ENCODE results near the gene SPARCL1. TPM values are rescaled to one million over a fixed set of nuclear protein-coding genes. Genes with fewer than 3 reads are reported as not detected.
"Not testable (repeated sequence)": the region's sequence is repeated elsewhere in the genome, so short reads cannot be mapped to it uniquely, and the experiment has no call there.

The SPARCL1 gene
- total RNA-seq, 1 experiment from 2014 or later = 0.85 TPM

DNA sequence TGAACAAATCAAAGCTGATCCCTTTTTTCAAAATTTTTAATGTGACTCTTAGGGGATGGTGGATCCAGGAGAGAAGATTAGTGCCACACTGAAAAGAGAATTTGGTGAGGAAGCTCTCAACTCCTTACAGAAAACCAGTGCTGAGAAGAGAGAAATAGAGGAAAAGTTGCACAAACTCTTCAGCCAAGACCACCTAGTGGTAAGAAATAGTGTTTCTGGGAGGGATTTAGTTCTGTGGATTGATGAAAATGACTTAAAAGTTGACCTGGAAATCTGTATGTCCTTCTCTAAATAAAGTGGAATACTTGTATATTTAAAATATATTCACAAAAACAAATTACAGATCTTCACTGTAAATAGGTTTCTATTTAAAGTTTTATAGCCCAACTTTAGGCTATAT, 77.6 kb downstream of the SPARCL1 start:
- peaks cover 38% of the 10 kb centered on the region for H3K36me3 Mint-ChIP-seq

DNA sequence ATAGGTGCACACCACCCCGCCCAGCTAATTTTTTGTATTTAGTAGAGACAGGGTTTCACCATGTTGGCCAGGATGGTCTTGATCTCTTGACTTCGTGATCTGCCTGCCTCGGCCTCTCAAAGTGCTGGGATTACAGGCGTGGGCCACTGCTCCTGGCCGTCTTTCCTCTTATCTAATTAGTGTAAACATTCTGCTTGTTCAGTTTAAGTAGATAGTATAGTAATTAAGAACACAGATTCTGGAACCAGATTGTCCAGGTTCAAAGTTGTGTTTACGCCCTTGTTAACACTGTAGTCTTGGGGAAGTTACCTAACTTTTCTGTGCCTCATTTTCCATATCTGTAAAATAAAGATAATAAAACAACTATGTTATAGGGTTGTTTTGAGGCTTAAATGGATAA, 82.8 kb downstream of the SPARCL1 start:
- H3K4me1 Mint-ChIP-seq; CTCF ChIA-PET; DNase-seq (ENCODE audit: low spot score); ATAC-seq; H3K27me3 Mint-ChIP-seq (ENCODE audit: low read depth); H3K4me3 Mint-ChIP-seq; POLR2A ChIA-PET; H3K27ac Mint-ChIP-seq; H3K9me3 Mint-ChIP-seq: not testable (repeated sequence)
- peaks cover 33% of the 10 kb centered on the region for H3K36me3 Mint-ChIP-seq

More for the DNA sequence above, 77.6 kb downstream of the SPARCL1 start:
- no peaks in the 10 kb centered on the region for H3K27me3 Mint-ChIP-seq (ENCODE audit: low read depth)
- no peak for DNase-seq (ENCODE audit: low spot score)
- ChIA-PET POLR2A (no interaction called here), CTCF (no interaction called here)
- TF ChIP-seq KAT7 (CRISPR knock-in tag; IDR thresholded peaks at IDR 0.05; ENCODE audit: borderline replicate concordance) = no peak
- TF ChIP-seq, protein P1, sequence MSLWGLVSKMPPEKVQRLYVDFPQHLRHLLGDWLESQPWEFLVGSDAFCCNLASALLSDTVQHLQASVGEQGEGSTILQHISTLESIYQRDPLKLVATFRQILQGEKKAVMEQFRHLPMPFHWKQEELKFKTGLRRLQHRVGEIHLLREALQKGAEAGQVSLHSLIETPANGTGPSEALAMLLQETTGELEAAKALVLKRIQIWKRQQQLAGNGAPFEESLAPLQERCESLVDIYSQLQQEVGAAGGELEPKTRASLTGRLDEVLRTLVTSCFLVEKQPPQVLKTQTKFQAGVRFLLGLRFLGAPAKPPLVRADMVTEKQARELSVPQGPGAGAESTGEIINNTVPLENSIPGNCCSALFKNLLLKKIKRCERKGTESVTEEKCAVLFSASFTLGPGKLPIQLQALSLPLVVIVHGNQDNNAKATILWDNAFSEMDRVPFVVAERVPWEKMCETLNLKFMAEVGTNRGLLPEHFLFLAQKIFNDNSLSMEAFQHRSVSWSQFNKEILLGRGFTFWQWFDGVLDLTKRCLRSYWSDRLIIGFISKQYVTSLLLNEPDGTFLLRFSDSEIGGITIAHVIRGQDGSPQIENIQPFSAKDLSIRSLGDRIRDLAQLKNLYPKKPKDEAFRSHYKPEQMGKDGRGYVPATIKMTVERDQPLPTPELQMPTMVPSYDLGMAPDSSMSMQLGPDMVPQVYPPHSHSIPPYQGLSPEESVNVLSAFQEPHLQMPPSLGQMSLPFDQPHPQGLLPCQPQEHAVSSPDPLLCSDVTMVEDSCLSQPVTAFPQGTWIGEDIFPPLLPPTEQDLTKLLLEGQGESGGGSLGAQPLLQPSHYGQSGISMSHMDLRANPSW (CRISPR knock-in tag; conservative IDR thresholded peaks at IDR 0.05; ENCODE audit: low read depth) = no peak
- TF ChIP-seq HMGA2 (CRISPR knock-in tag; IDR thresholded peaks at IDR 0.05) = no peak
- TF ChIP-seq GABPB1 (CRISPR knock-in tag; IDR thresholded peaks at IDR 0.05) = no peak
- no peak for TF ChIP-seq JUN (CRISPR knock-in tag; IDR thresholded peaks at IDR 0.05)
- TF ChIP-seq NFATC4 (CRISPR knock-in tag; IDR thresholded peaks at IDR 0.05) = no peak
- TF ChIP-seq CREM (CRISPR knock-in tag; IDR thresholded peaks at IDR 0.05) = no peak
- TF ChIP-seq OVOL2 (CRISPR knock-in tag; IDR thresholded peaks at IDR 0.05; ENCODE audit: borderline replicate concordance) = no peak
- no peak for TF ChIP-seq RORB (CRISPR knock-in tag; IDR thresholded peaks at IDR 0.05)
- H3K4me1 Mint-ChIP-seq = peaks cover 12% of the 10 kb centered on the region
- no peak overlapping the region for H3K4me3 Mint-ChIP-seq
- ATAC-seq = no peak
- no peaks in the 10 kb centered on the region for H3K9me3 Mint-ChIP-seq
- H3K27ac Mint-ChIP-seq = no peak overlapping the region

DNA sequence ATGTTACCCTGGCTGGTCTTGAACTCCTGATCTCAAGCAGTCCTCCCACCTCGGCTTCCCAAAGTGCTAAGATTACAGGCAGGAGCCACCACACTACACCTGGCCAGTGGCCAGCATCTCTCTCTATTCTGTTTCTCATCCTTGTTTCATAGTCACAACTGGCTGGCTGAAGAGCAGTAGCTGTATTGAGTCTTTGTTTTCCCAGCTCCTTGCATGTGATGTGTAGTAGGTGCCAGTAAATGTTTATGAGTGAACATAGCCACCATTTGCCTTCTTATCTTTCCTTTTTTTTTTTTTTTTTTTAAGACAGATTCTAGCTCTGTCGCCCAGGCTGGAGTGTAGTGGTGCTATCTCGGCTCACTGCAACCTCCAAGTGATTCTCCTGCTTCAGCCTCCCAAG, 83.2 kb downstream of the SPARCL1 start:
- no peak for TF ChIP-seq MXD4 (CRISPR knock-in tag; IDR thresholded peaks at IDR 0.05; ENCODE audit: borderline replicate concordance)
- no peak for TF ChIP-seq GTF2I (CRISPR knock-in tag; conservative IDR thresholded peaks at IDR 0.05)
- TF ChIP-seq TEAD1 (CRISPR knock-in tag; IDR thresholded peaks at IDR 0.05) = no peak
- ChIA-PET CTCF (interaction anchor here (1.0 kb wide), 1 partner anchor 70 kb away, joined by 4 read pairs; no protein-coding TSS in a partner anchor), POLR2A (no interaction called here)
- H3K9me3 Mint-ChIP-seq = no peaks in the 10 kb centered on the region
- DNase-seq (ENCODE audit: low spot score) (no peak), ATAC-seq (no peak)
- H3K4me3 Mint-ChIP-seq = no peak overlapping the region
- peaks cover 29% of the 10 kb centered on the region for H3K36me3 Mint-ChIP-seq
- H3K4me1 Mint-ChIP-seq = no peaks in the 10 kb centered on the region
- no peak overlapping the region for H3K27ac Mint-ChIP-seq
- no peaks in the 10 kb centered on the region for H3K27me3 Mint-ChIP-seq (ENCODE audit: low read depth)

DNA sequence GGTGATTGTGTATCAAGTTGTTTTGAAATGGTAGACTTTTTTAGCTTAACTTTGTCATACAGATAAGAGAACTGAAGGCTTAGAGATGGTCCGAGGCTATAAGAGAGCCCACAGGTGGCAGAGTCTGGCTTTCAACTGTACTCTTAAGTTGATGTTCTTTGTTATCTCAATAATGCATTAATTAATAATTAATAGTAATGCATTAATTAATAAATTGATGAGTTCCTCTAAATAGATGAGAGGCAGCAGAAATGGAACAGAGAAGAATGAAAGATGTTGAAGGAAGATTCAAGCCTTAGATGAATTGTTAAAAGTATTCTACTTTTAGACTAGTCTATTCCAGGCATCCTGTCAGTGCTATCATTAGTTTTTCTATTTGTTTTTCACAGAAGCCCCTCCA, 84.4 kb downstream of the SPARCL1 start:
- POLR2A ChIA-PET = no interaction called here
- DNase-seq (ENCODE audit: low spot score) (no peak), ATAC-seq (no peak)
- Mint-ChIP-seq H3K9me3 (no peaks in the 10 kb centered on the region), H3K4me3 (no peak overlapping the region), H3K4me1 (no peaks in the 10 kb centered on the region), H3K36me3 (peaks cover 26% of the 10 kb centered on the region), H3K27ac (no peak overlapping the region), H3K27me3 (ENCODE audit: low read depth) (no peaks in the 10 kb centered on the region)
- CTCF ChIA-PET = no interaction called here
- no peak for TF ChIP-seq KAT7 (CRISPR knock-in tag; IDR thresholded peaks at IDR 0.05; ENCODE audit: borderline replicate concordance)
- TF ChIP-seq, protein P1 (CRISPR knock-in tag; conservative IDR thresholded peaks at IDR 0.05; ENCODE audit: low read depth) = no peak
- no peak for TF ChIP-seq TCF7 (CRISPR knock-in tag; IDR thresholded peaks at IDR 0.05; ENCODE audit: low read depth)
- TF ChIP-seq ZBTB21 (CRISPR knock-in tag; IDR thresholded peaks at IDR 0.05; ENCODE audit: borderline replicate concordance) = no peak
- TF ChIP-seq, protein P2, sequence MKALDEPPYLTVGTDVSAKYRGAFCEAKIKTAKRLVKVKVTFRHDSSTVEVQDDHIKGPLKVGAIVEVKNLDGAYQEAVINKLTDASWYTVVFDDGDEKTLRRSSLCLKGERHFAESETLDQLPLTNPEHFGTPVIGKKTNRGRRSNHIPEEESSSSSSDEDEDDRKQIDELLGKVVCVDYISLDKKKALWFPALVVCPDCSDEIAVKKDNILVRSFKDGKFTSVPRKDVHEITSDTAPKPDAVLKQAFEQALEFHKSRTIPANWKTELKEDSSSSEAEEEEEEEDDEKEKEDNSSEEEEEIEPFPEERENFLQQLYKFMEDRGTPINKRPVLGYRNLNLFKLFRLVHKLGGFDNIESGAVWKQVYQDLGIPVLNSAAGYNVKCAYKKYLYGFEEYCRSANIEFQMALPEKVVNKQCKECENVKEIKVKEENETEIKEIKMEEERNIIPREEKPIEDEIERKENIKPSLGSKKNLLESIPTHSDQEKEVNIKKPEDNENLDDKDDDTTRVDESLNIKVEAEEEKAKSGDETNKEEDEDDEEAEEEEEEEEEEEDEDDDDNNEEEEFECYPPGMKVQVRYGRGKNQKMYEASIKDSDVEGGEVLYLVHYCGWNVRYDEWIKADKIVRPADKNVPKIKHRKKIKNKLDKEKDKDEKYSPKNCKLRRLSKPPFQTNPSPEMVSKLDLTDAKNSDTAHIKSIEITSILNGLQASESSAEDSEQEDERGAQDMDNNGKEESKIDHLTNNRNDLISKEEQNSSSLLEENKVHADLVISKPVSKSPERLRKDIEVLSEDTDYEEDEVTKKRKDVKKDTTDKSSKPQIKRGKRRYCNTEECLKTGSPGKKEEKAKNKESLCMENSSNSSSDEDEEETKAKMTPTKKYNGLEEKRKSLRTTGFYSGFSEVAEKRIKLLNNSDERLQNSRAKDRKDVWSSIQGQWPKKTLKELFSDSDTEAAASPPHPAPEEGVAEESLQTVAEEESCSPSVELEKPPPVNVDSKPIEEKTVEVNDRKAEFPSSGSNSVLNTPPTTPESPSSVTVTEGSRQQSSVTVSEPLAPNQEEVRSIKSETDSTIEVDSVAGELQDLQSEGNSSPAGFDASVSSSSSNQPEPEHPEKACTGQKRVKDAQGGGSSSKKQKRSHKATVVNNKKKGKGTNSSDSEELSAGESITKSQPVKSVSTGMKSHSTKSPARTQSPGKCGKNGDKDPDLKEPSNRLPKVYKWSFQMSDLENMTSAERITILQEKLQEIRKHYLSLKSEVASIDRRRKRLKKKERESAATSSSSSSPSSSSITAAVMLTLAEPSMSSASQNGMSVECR (CRISPR knock-in tag; IDR thresholded peaks at IDR 0.05; ENCODE audit: borderline replicate concordance) = no peak
- no peak for TF ChIP-seq NFATC4 (CRISPR knock-in tag; IDR thresholded peaks at IDR 0.05)
- TF ChIP-seq, protein P3, sequence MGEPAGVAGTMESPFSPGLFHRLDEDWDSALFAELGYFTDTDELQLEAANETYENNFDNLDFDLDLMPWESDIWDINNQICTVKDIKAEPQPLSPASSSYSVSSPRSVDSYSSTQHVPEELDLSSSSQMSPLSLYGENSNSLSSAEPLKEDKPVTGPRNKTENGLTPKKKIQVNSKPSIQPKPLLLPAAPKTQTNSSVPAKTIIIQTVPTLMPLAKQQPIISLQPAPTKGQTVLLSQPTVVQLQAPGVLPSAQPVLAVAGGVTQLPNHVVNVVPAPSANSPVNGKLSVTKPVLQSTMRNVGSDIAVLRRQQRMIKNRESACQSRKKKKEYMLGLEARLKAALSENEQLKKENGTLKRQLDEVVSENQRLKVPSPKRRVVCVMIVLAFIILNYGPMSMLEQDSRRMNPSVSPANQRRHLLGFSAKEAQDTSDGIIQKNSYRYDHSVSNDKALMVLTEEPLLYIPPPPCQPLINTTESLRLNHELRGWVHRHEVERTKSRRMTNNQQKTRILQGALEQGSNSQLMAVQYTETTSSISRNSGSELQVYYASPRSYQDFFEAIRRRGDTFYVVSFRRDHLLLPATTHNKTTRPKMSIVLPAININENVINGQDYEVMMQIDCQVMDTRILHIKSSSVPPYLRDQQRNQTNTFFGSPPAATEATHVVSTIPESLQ (CRISPR knock-in tag; IDR thresholded peaks at IDR 0.05) = no peak
- TF ChIP-seq SOX15 (CRISPR knock-in tag; IDR thresholded peaks at IDR 0.05) = no peak
